ENCODE measurements around the gene COL25A1. TPM values are rescaled to one million over a fixed set of nuclear protein-coding genes. Genes with fewer than 3 reads are reported as not detected.

The COL25A1 gene
- total RNA-seq, 1 donor from 2014 or later: 3.9 TPM

DNA sequence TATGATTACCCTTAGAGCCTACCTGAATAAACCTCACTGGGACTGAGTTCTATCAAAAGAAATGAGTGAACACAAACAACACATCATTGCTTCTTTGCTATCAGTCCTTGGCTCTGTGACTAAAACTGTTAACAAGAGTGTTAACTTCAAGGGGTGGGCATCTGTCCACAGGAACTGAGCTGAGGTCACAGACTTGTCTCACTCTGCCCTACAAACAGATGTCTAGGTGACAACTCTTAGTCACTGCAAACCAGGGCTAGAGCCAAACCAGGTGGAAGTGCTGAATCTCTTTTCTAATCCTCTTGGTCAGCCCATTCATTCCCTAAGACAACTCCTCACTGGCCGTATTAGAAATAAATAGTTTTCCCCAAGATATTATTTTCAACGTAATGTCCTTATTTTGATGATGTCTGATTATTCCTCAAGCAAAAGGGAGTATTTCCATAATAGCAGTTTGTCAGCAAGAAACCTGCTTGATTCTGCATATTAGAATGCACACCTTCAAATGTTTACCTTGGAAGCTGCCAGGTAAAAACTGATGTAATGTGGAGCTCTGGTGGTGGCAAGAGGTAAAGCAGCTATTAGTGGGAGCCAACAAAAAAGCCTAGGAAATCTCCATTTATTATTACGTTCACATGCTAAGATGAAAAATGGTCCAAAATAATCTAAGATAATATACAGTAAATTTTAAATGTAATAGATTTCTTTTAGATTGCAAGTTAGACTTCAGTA is 4.0 kb downstream of the COL25A1 start:
- no peak overlapping the region for H3K27ac Mint-ChIP-seq
- DNase-seq (ENCODE audit: low spot score, unreplicated experiment): no peak
- peaks cover 4% of the 10 kb centered on the region for H3K4me1 Mint-ChIP-seq (ENCODE audit: low read depth)
- H3K36me3 Mint-ChIP-seq (ENCODE audit: insufficient read depth): no peaks in the 10 kb centered on the region
- no peaks in the 10 kb centered on the region for H3K9me3 Mint-ChIP-seq (ENCODE audit: low read depth)
- TF ChIP-seq, protein P1, sequence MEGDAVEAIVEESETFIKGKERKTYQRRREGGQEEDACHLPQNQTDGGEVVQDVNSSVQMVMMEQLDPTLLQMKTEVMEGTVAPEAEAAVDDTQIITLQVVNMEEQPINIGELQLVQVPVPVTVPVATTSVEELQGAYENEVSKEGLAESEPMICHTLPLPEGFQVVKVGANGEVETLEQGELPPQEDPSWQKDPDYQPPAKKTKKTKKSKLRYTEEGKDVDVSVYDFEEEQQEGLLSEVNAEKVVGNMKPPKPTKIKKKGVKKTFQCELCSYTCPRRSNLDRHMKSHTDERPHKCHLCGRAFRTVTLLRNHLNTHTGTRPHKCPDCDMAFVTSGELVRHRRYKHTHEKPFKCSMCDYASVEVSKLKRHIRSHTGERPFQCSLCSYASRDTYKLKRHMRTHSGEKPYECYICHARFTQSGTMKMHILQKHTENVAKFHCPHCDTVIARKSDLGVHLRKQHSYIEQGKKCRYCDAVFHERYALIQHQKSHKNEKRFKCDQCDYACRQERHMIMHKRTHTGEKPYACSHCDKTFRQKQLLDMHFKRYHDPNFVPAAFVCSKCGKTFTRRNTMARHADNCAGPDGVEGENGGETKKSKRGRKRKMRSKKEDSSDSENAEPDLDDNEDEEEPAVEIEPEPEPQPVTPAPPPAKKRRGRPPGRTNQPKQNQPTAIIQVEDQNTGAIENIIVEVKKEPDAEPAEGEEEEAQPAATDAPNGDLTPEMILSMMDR (IDR thresholded peaks at IDR 0.05; ENCODE audit: unreplicated experiment): peak; percentile 75
- H3K4me3 Mint-ChIP-seq (ENCODE audit: low read depth): no peak overlapping the region
- H3K27me3 Mint-ChIP-seq: peaks cover 36% of the 10 kb centered on the region

DNA sequence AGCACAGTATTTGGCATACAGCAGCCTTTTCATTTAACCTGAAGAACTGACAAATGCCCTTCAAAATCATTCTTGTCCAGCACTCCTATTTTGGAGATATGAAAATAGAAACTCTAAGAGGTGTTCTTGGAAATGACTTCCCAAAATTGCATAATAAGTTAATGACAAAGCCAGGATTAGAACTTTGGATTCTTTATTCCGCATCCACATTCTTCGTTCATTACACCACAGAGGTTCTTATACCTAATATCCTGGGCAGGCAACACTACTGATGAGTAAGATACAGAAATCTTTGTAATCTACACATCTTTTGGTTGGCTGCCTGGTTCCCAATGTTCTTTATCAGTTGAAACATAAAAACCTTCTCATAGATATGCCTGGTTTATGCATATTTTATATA is 5.9 kb downstream of the COL25A1 start:
- TF ChIP-seq, protein P1 (IDR thresholded peaks at IDR 0.05; ENCODE audit: unreplicated experiment): no peak
- no peak overlapping the region for H3K4me3 Mint-ChIP-seq (ENCODE audit: low read depth)
- H3K9me3 Mint-ChIP-seq (ENCODE audit: low read depth): no peaks in the 10 kb centered on the region
- H3K4me1 Mint-ChIP-seq (ENCODE audit: low read depth): no peaks in the 10 kb centered on the region
- no peak for DNase-seq (ENCODE audit: low spot score, unreplicated experiment)
- no peaks in the 10 kb centered on the region for H3K36me3 Mint-ChIP-seq (ENCODE audit: insufficient read depth)
- no peak overlapping the region for H3K27ac Mint-ChIP-seq
- H3K27me3 Mint-ChIP-seq: peaks cover 21% of the 10 kb centered on the region

DNA sequence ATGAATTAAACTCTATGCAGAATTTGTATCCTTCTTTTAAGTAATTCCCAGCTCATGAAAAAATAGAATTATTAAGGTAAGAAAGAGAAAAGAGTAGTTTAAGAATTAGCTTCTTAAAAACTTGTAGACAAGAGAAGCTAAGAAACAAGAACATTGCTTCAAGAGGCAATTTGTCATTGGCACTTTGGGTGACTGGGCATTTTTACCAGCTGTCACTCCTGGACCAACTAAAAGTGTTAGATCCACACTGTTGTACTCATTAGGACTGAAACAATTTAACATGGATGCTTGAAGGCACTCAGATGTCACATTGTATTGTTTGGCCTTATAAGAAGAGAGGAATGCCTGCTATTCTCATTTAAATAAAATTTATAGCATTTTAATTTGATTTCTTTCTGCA is 7.4 kb downstream of the COL25A1 start:
- TF ChIP-seq, protein P1 (IDR thresholded peaks at IDR 0.05; ENCODE audit: unreplicated experiment): no peak
- H3K4me3 Mint-ChIP-seq (ENCODE audit: low read depth): no peak overlapping the region
- H3K4me1 Mint-ChIP-seq (ENCODE audit: low read depth): no peaks in the 10 kb centered on the region
- H3K9me3 Mint-ChIP-seq (ENCODE audit: low read depth): no peaks in the 10 kb centered on the region
- no peak overlapping the region for H3K27ac Mint-ChIP-seq
- no peak for DNase-seq (ENCODE audit: low spot score, unreplicated experiment)
- no peaks in the 10 kb centered on the region for H3K36me3 Mint-ChIP-seq (ENCODE audit: insufficient read depth)
- peaks cover 6% of the 10 kb centered on the region for H3K27me3 Mint-ChIP-seq

DNA sequence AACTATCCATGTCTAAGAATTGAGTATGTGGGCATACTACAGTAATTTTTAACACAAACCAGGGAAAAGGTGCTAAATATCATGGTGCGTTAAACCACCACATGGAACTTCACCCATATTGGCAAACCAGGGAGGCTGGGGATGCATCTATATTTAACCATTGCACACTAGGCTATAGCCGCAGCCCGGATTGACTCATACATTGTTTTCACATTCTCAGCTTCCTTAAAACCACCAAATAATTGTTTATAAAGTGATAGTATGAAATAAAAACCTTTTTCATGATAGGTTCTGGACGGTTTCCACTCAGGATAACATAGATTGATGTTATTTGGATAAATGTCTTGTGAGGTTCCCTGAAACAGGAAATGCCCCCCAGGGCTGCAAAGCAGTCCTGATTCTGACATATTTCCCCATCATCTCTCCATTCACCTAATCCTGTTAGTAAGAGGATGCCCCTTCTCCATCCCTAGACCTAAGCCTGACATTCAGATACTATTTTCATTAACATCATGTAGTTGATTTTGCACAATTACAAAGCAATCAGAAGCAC is 7.9 kb downstream of the COL25A1 start:
- Mint-ChIP-seq H3K4me3 (ENCODE audit: low read depth) (no peak overlapping the region), H3K9me3 (ENCODE audit: low read depth) (no peaks in the 10 kb centered on the region), H3K27me3 (peaks cover under 1% of the 10 kb centered on the region), H3K4me1 (ENCODE audit: low read depth) (no peaks in the 10 kb centered on the region), H3K27ac (no peak overlapping the region), H3K36me3 (ENCODE audit: insufficient read depth) (no peaks in the 10 kb centered on the region)
- DNase-seq (ENCODE audit: low spot score, unreplicated experiment): no peak
- TF ChIP-seq, protein P1 (IDR thresholded peaks at IDR 0.05; ENCODE audit: unreplicated experiment): no peak

DNA sequence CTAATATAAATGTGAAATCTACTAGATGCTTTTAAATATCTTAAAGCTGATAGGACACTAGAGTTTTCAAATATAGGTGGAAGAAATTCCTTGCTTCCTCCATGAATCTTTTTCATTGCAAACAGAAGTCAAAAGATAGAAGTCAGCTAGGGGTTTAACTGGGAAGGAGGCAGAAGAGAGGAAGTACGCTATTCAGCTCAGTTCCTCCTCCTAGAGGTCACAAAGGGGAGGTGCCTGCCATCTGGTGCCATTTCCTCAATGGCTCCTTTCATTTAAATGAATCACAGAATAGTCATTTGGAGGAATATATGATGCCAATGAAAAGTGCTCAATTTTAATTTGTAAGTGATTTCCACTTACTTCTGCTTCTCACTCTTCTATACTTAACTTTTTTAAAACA is 8.5 kb downstream of the COL25A1 start:
- no peaks in the 10 kb centered on the region for H3K9me3 Mint-ChIP-seq (ENCODE audit: low read depth)
- H3K36me3 Mint-ChIP-seq (ENCODE audit: insufficient read depth): no peaks in the 10 kb centered on the region
- no peak overlapping the region for H3K27ac Mint-ChIP-seq
- no peak for DNase-seq (ENCODE audit: low spot score, unreplicated experiment)
- no peak overlapping the region for H3K4me3 Mint-ChIP-seq (ENCODE audit: low read depth)
- H3K27me3 Mint-ChIP-seq: no peaks in the 10 kb centered on the region
- TF ChIP-seq, protein P1 (IDR thresholded peaks at IDR 0.05; ENCODE audit: unreplicated experiment): peak; percentile 64
- H3K4me1 Mint-ChIP-seq (ENCODE audit: low read depth): no peaks in the 10 kb centered on the region
